Activated CD8-positive, alpha-beta memory T cell treated with anti-CD3 and anti-CD28 coated beads for 48 hours (primary cell): Measurements from ENCODE around the gene GIMD1.
A peak's percentile ranks its signal among the peaks of the same experiment; 100 is the strongest.
"Not testable (repeated sequence)": the region's sequence is repeated elsewhere in the genome, so short reads cannot be mapped to it uniquely, and the experiment has no call there.

ENCODE experiments used
- DNase-seq, 3 experiments: peaks; one replicate each; pipeline ENCODE4 v3.0.0-alpha.2; 2020; ENCODE audit warnings: low read depth in 2 of 3, low spot score in 2 of 3

The GIMD1 gene

GRCh38 chr4:106351016-106351415 is 17.6 kb downstream of the GIMD1 start:
- no peak for DNase-seq

- no peak for DNase-seq
Measured at GRCh38 chr4:106347167-106347566, 21.4 kb downstream of the GIMD1 start.

- no peak for DNase-seq
Measured at GRCh38 chr4:106344647-106344970, 24.0 kb downstream of the GIMD1 start.

- no peak for DNase-seq
Measured at GRCh38 chr4:106343865-106344646, 24.5 kb downstream of the GIMD1 start.

GRCh38 chr4:106340774-106341173 is 27.8 kb downstream of the GIMD1 start:
- DNase-seq: no peak

GRCh38 chr4:106339431-106339830 is 29.1 kb downstream of the GIMD1 start:
- no peak for DNase-seq

- DNase-seq: no peak
Measured at GRCh38 chr4:106338671-106339070, 29.9 kb downstream of the GIMD1 start.

- DNase-seq: no peak
Measured at GRCh38 chr4:106337916-106338315, 30.7 kb downstream of the GIMD1 start.

GRCh38 chr4:106336618-106337017 is 32.0 kb downstream of the GIMD1 start:
- no peak for DNase-seq

GRCh38 chr4:106334741-106335470 is 33.7 kb downstream of the GIMD1 start:
- no peak for DNase-seq

- no peak for DNase-seq
Measured at GRCh38 chr4:106333186-106333585, 35.4 kb downstream of the GIMD1 start.

GRCh38 chr4:106329041-106329618 is 39.4 kb downstream of the GIMD1 start:
- no peak for DNase-seq

- no peak for DNase-seq
Measured at GRCh38 chr4:106325800-106326199, 42.8 kb downstream of the GIMD1 start.

GRCh38 chr4:106323119-106323518 is 45.5 kb downstream of the GIMD1 start:
- DNase-seq: no peak

- DNase-seq: not testable (repeated sequence)
Measured at GRCh38 chr4:106321814-106322213, 46.8 kb downstream of the GIMD1 start.

GRCh38 chr4:106321168-106321567 is 47.4 kb downstream of the GIMD1 start:
- not testable (repeated sequence) for DNase-seq

- DNase-seq: no peak
Measured at GRCh38 chr4:106320235-106320634, 48.3 kb downstream of the GIMD1 start.

- DNase-seq: no peak
Measured at GRCh38 chr4:106318511-106318910, 50.1 kb downstream of the GIMD1 start.

GRCh38 chr4:106317815-106318214 is 50.8 kb downstream of the GIMD1 start:
- no peak for DNase-seq

- DNase-seq: no peak
Measured at GRCh38 chr4:106316773-106317409, 51.7 kb downstream of the GIMD1 start.

- peak; percentile 65 to 71 (median 68) for DNase-seq
Measured at GRCh38 chr4:106315968-106316772, 52.4 kb downstream of the GIMD1 start, which contains the start of the genes AIMP1 and TBCK. TSS of gene AIMP1 (plus strand) at chr4:106316550. CDS start at chr4:106325010, 8,460 bp downstream. TSS of gene TBCK (minus strand) at chr4:106316209. CDS start at chr4:106308960, 7,249 bp downstream.
